Activated CD4-positive, alpha-beta memory T cell treated with anti-CD3 and anti-CD28 coated beads, Interleukin-2, amount 10 ng/mL, durations not matched to agents 7 days and 5 days (primary cell): Measurements from ENCODE around the gene TGFBI. TPM values are rescaled to one million over a fixed set of nuclear protein-coding genes. Genes with fewer than 3 reads are reported as not detected.

ENCODE experiments used
- CTCF ChIA-PET: fragments of 350-600 bp; sonication (Branson Sonifier 250); formaldehyde crosslinking; loops from one replicate; lab custom pipeline; 2021; ENCODE audit warnings: antibody characterized with exemption, inconsistent platforms; lab: Charles Lee
- POLR2A ChIA-PET: fragments of 350-600 bp; sonication (Branson Sonifier 250); formaldehyde crosslinking; loops from one replicate; lab custom pipeline; 2021; ENCODE audit warnings: antibody characterized with exemption; lab: Charles Lee
- DNase-seq: peaks from one replicate; pipeline ENCODE4 v3.0.0-alpha.2; 2020
- H3K27ac Mint-ChIP-seq: one replicate; pipeline ENCODE4 v1.8.0; 2021; ENCODE audit warnings: mild to moderate bottlenecking, mixed read lengths
- H3K27me3 Mint-ChIP-seq: one replicate; pipeline ENCODE4 v1.8.0; 2021; ENCODE audit warnings: mixed read lengths
- H3K36me3 Mint-ChIP-seq: one replicate; pipeline ENCODE4 v1.8.0; 2021; ENCODE audit warnings: low read depth, mixed read lengths
- H3K4me1 Mint-ChIP-seq: one replicate; pipeline ENCODE4 v1.8.0; 2021; ENCODE audit warnings: mixed read lengths
- H3K4me3 Mint-ChIP-seq: one replicate; pipeline ENCODE4 v1.8.0; 2021; ENCODE audit warnings: mild to moderate bottlenecking, mixed read lengths
- H3K9me3 Mint-ChIP-seq: one replicate; pipeline ENCODE4 v1.8.0; 2021; ENCODE audit warnings: mixed read lengths
- total RNA-seq, 2 experiments: library from RNA; stranded (reverse); gene quantifications; one replicate each; pipeline ENCODE4 v1.2.3, GENCODE V29; 2021

Gene TGFBI
- total RNA-seq, 2 experiments from 2014 or later = not detected

DNA sequence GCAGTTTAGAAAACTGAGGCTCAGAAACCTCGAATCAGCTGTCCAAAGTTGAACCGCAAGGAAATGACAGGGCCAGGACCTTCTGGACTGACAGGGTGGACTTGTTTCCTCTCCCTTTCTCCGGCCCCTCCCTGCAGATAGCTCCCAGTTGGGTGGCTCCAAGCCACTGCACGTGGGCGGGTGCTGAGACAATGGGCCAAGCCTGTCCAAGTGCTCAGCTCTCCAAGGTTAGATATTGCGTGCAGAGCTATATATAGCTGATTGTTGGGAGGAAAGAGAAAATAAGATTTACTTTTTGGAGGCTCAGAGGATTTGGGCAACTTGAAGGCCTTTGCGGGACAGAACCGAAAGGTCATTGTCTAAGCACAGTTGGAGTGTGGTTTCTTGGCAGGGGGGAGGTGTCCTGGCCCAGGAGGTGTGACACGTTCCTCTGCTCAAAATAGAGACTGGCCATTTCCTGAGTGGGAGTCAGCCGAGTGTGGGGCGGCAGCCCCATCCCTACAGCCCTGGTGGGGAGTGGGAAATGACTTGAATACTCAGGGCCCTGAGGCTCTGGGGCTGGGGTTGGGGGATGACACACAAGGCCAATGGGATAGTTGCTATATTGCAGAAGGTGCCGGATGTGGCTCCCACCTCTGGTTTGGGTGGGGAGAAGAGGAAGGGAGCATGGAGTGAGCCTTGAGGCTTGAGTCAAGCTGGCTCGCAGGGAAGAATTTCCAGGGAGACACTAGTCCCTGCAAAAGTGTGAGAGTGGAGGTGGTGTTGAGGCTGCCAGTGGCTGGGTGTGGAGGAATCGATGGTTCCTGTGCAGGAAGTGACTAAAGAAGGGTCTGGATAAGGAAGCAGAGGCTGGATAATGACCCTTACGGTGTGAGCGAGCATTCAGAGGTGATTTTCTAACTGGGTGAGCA is 59.4 kb downstream of the TGFBI start:
- DNase-seq = no peak
- no peak overlapping the region for H3K27ac Mint-ChIP-seq
- H3K4me3 Mint-ChIP-seq = no peak overlapping the region
- no peaks in the 10 kb centered on the region for H3K4me1 Mint-ChIP-seq
- ChIA-PET POLR2A (no interaction called here), CTCF (no interaction called here)
- H3K36me3 Mint-ChIP-seq = no peaks in the 10 kb centered on the region
- H3K9me3 Mint-ChIP-seq = no peaks in the 10 kb centered on the region
- H3K27me3 Mint-ChIP-seq = peaks cover 21% of the 10 kb centered on the region

DNA sequence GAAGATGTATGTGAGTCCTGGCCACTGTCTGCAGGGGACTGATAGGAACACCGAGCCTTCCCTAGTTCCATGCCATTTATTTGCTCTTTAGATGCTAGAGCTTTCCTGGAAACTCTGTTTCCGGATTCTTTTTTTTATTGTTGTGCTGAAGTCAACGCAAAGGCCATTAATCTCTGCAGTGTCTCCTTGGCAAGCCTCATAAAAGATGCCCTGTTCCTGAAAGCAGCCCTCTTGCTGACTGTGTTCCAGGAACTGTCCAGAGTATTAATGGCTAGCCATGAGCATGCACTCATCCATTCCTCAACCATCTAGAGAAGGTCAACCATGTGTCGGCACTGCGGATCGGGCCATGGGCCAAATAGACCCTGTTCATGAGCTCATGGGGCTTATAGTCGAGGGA is 61.0 kb downstream of the TGFBI start:
- H3K27ac Mint-ChIP-seq = no peak overlapping the region
- H3K9me3 Mint-ChIP-seq = no peaks in the 10 kb centered on the region
- no peak overlapping the region for H3K4me3 Mint-ChIP-seq
- no peaks in the 10 kb centered on the region for H3K36me3 Mint-ChIP-seq
- no peaks in the 10 kb centered on the region for H3K4me1 Mint-ChIP-seq
- CTCF ChIA-PET = no interaction called here
- POLR2A ChIA-PET = no interaction called here
- no peak for DNase-seq
- H3K27me3 Mint-ChIP-seq = peaks cover 22% of the 10 kb centered on the region

DNA sequence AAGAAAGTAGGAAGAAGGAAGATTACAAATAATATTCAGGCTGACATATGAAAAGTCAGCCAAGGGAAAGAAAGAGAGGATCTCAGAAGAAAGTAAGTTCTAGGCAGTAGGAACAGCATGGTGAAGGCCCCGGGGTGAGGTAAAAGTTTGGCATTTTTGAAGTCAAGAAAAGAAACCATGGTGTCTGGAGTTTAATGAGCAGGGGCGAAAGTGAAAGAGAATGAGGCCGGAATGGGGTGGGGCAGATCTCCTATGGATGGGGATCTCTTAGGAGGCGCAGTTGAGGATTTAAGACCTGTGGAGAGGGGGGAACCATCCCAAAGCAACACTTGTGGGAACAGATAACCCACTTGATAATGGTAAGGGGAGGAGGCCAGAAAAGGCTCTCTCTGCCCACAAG is 61.5 kb downstream of the TGFBI start:
- CTCF ChIA-PET = no interaction called here
- Mint-ChIP-seq H3K4me1 (no peaks in the 10 kb centered on the region), H3K36me3 (no peaks in the 10 kb centered on the region), H3K27me3 (peaks cover 24% of the 10 kb centered on the region), H3K4me3 (no peak overlapping the region), H3K27ac (no peak overlapping the region), H3K9me3 (no peaks in the 10 kb centered on the region)
- DNase-seq = no peak
- POLR2A ChIA-PET = no interaction called here

GRCh38 chr5:136094189-136094912 is 65.6 kb downstream of the TGFBI start:
- Mint-ChIP-seq H3K27me3 (peaks cover 21% of the 10 kb centered on the region), H3K27ac (no peak overlapping the region), H3K4me1 (no peaks in the 10 kb centered on the region), H3K4me3 (no peak overlapping the region), H3K9me3 (no peaks in the 10 kb centered on the region), H3K36me3 (no peaks in the 10 kb centered on the region)
- POLR2A ChIA-PET = no interaction called here
- no peak for DNase-seq
- CTCF ChIA-PET = no interaction called here

GRCh38 chr5:136094913-136095641 is 66.3 kb downstream of the TGFBI start:
- Mint-ChIP-seq H3K27me3 (peaks cover 19% of the 10 kb centered on the region), H3K36me3 (no peaks in the 10 kb centered on the region), H3K4me1 (no peaks in the 10 kb centered on the region), H3K27ac (no peak overlapping the region), H3K9me3 (no peaks in the 10 kb centered on the region), H3K4me3 (no peak overlapping the region)
- no peak for DNase-seq
- POLR2A ChIA-PET = no interaction called here
- CTCF ChIA-PET = no interaction called here

DNA sequence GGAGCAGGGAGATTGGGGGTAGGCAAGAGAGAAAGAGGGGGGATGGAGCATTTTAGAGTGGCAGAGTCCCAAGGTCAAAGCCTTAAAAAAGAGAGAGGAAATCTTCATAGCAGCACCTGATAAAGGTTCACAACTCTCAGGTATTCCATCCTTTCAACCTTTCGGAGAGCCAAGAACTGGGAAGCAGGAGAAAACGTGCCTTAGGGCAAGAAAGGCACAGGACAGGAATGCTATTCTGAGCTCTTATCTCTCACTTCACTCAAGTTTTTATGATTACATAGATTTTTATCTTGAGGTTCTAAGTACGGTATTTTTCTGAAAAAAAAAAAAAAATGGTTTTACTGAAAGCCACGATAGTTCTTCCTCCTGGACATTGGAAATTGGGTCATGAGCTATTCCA is 69.4 kb downstream of the TGFBI start:
- no peak for DNase-seq
- Mint-ChIP-seq H3K27me3 (peaks cover 17% of the 10 kb centered on the region), H3K4me3 (no peak overlapping the region), H3K4me1 (no peaks in the 10 kb centered on the region), H3K36me3 (no peaks in the 10 kb centered on the region), H3K9me3 (no peaks in the 10 kb centered on the region), H3K27ac (no peak overlapping the region)
- POLR2A ChIA-PET = no interaction called here
- CTCF ChIA-PET = no interaction called here

- H3K4me1 Mint-ChIP-seq = no peaks in the 10 kb centered on the region
- POLR2A ChIA-PET = no interaction called here
- H3K36me3 Mint-ChIP-seq = no peaks in the 10 kb centered on the region
- H3K27ac Mint-ChIP-seq = no peak overlapping the region
- CTCF ChIA-PET = no interaction called here
- H3K4me3 Mint-ChIP-seq = no peak overlapping the region
- peaks cover 16% of the 10 kb centered on the region for H3K27me3 Mint-ChIP-seq
- DNase-seq = no peak
- no peaks in the 10 kb centered on the region for H3K9me3 Mint-ChIP-seq
Measured at GRCh38 chr5:136099870-136100269, 71.1 kb downstream of the TGFBI start.

DNA sequence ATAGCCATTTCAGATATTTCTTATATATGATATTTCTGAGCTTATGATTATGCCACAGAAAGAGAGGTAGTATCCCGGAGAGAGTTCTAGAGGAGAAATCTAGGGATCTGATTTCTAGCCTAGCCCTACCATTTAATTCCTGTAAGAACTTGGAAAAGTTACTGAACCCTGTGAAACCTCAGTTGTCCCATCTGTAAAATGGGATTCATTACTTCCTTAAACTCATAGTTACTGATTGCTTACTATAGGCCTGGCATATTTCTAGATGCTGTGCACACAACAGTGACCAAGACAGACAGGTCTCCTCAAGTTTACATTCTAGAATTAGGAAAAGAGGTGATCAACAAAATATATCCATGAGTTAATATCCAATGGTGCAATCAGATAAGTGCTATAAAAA is 73.1 kb downstream of the TGFBI start:
- CTCF ChIA-PET = no interaction called here
- Mint-ChIP-seq H3K4me1 (no peaks in the 10 kb centered on the region), H3K27me3 (peaks cover 9% of the 10 kb centered on the region), H3K27ac (no peak overlapping the region), H3K36me3 (no peaks in the 10 kb centered on the region), H3K4me3 (no peak overlapping the region), H3K9me3 (no peaks in the 10 kb centered on the region)
- DNase-seq = no peak
- POLR2A ChIA-PET = no interaction called here

DNA sequence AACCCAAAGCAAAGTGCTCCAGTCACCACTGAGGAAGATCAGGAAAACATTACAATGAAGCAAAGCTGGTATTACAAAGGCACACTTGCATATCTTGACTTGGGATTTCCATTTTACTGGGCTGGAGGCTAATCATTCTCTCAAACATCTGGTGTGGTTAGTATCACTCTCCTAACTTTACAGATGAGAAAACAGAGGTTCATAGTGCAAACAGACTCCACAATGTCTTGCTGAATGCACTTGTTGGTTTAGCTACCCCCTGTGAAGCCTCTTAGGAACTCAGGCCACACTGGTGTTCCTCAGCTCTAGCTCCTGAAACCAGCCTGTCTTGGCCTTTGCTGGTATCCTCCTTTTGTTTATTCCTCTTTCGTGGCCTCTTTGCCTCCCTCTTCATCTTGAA is 74.3 kb downstream of the TGFBI start:
- Mint-ChIP-seq H3K27ac (no peak overlapping the region), H3K27me3 (peaks cover 11% of the 10 kb centered on the region), H3K4me3 (no peak overlapping the region), H3K4me1 (no peaks in the 10 kb centered on the region), H3K9me3 (no peaks in the 10 kb centered on the region), H3K36me3 (no peaks in the 10 kb centered on the region)
- CTCF ChIA-PET = no interaction called here
- POLR2A ChIA-PET = no interaction called here
- no peak for DNase-seq

GRCh38 chr5:136104306-136104965 is 75.6 kb downstream of the TGFBI start:
- H3K4me1 Mint-ChIP-seq = no peaks in the 10 kb centered on the region
- no peaks in the 10 kb centered on the region for H3K36me3 Mint-ChIP-seq
- ChIA-PET POLR2A (no interaction called here), CTCF (no interaction called here)
- no peak for DNase-seq
- no peak overlapping the region for H3K27ac Mint-ChIP-seq
- no peaks in the 10 kb centered on the region for H3K9me3 Mint-ChIP-seq
- H3K27me3 Mint-ChIP-seq = peaks cover 6% of the 10 kb centered on the region
- no peak overlapping the region for H3K4me3 Mint-ChIP-seq

GRCh38 chr5:136106351-136107031 is 77.7 kb downstream of the TGFBI start:
- DNase-seq = no peak
- ChIA-PET POLR2A (no interaction called here), CTCF (no interaction called here)
- Mint-ChIP-seq H3K36me3 (no peaks in the 10 kb centered on the region), H3K27ac (no peak overlapping the region), H3K9me3 (no peaks in the 10 kb centered on the region), H3K4me1 (no peaks in the 10 kb centered on the region), H3K4me3 (no peak overlapping the region), H3K27me3 (peaks cover 8% of the 10 kb centered on the region)

DNA sequence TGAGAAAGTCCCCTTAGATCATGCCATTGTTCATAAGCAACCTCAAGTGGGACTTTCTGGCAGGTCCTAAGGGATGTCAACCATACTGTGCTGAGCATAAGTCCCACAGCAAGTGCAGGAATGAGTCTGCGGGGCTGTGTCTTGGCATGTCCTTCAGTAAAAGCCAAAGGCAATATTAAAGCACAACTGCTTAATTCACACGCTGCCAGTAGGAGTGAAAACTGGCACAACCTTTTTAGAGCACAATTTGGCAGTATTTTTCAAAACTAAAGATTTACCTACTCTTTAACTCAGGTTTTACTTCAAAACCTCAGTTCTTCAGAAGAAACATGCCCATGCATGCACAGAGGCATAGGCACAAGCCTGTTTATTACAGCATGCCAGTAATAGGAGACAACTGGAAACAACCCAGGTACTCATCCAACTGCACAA is 79.4 kb downstream of the TGFBI start:
- Mint-ChIP-seq H3K9me3 (no peaks in the 10 kb centered on the region), H3K27ac (no peak overlapping the region), H3K4me1 (no peaks in the 10 kb centered on the region), H3K36me3 (no peaks in the 10 kb centered on the region), H3K4me3 (no peak overlapping the region), H3K27me3 (peaks cover 13% of the 10 kb centered on the region)
- DNase-seq = no peak
- ChIA-PET POLR2A (no interaction called here), CTCF (no interaction called here)
